Hematopoietic multipotent progenitor cell (in vitro differentiated cells): ENCODE results near the gene DCAF15. TPM values are rescaled to one million over a fixed set of nuclear protein-coding genes. Genes with fewer than 3 reads are reported as not detected.
"Not testable (repeated sequence)": the region's sequence is repeated elsewhere in the genome, so short reads cannot be mapped to it uniquely, and the experiment has no call there.

Source experiments
- DNase-seq, 3 donors: peaks; one replicate each; pipeline ENCODE4 v3.0.0-alpha.2; 2011 to 2015; ENCODE audit warnings: low read depth in 2 of 3, low spot score in 2 of 3
- total RNA-seq: library from RNA; depleted of rRNA; stranded (reverse); fragments of >200 nt; gene quantifications from one replicate; pipeline ENCODE4 v1.2.3, GENCODE V29; 2012

The DCAF15 gene
- total RNA-seq, 1 donor, result 61.9 TPM

- not testable (repeated sequence) for DNase-seq
Measured at GRCh38 chr19:13973479-13973878, 21.2 kb downstream of the DCAF15 start.

- no peak for DNase-seq
Measured at GRCh38 chr19:13974073-13974472, 21.8 kb downstream of the DCAF15 start.

- DNase-seq, result no peak
Measured at GRCh38 chr19:13975870-13976269, 23.6 kb downstream of the DCAF15 start.

GRCh38 chr19:13976446-13976845, 24.1 kb downstream of the DCAF15 start:
- no peak for DNase-seq

DNA sequence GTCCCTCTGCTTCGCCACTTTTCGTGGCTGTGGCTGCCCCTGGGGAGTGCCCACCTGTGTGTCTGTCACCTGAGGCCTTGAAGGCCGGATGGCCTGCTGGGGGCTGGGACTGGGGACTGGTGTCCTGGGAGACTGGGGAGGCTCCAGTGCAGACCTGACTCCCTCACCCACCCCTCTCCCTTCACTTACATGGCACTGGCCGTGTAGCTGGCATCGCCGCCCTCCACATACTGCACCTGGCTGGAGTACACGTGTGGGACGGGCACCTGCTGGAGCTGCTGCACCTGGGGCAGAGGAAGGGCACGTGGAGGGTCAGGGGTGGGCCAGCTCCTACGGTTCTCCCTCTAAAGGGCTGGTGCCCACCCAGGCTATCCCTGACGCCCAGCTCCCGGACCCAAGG, 25.5 kb downstream of the DCAF15 start:
- no peak for DNase-seq

DNA sequence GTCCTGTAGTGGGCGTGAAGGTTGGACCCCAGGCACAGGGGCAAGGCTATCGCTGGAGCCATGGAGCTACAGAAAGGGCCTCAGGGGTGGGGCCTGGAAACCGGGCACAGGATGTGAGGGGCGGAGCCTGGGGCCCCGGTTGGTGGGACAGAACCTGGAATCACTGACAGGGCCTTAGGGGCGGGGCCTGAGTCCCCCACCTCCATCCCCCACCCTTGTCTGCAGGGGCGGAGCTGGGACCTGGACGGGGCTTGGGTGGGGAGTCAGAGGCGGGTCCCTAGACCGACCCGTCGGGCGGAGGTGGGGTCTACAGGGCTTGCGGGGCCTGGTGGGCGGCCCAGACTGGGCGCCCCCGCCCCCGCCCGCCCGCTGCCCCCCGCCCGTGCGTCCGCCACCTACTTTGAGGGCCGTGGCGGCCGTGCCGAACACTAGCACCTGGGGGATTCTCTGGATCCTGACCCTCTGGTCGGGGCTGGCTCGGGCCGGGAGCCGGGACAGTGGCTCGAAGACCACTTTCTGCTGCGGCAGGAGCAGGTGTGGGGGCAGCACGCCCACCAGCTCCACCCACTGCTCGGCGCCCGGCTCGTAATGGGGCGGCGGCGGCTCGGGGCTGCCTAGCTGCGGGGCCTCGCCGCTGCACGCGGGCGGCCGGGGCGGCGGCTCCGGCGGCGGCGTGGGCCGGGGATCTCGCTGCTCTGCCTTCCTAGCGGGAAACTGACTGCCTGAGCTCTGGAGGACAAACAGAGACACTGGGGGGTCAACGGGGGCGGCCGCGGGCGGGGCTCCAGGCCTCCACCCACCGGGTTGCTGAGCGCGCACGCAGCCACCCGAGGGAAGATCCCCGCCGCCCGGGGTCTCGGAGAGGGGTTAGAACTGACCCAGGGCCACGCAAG, 26.3 kb downstream of the DCAF15 start:
- DNase-seq, result peak in 2 of 3 donors; percentile 68 to 78

GRCh38 chr19:13979244-13979615, 26.9 kb downstream of the DCAF15 start:
- DNase-seq, result peak in 1 of 3 donors; percentile 45

DNA sequence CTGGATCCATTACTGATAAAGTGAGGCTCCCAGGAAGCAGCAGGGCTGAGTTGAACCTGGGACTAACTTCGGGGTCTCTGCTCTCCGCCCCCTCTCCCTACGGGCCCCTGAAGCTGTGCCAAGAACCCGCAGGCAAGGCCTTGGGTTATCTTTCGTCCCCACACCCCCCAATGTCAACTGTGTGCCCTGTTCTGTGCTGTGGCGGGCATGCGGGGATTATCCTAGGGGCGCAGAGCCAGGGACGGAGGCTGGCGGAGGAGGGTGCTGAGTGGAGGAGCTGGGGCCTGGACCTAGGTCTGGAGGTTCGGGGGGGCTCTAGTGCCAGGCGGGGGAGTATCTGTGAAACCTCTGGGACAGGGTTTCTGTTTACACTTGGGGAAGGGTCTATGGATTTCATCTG, 27.4 kb downstream of the DCAF15 start:
- DNase-seq, result no peak

DNA sequence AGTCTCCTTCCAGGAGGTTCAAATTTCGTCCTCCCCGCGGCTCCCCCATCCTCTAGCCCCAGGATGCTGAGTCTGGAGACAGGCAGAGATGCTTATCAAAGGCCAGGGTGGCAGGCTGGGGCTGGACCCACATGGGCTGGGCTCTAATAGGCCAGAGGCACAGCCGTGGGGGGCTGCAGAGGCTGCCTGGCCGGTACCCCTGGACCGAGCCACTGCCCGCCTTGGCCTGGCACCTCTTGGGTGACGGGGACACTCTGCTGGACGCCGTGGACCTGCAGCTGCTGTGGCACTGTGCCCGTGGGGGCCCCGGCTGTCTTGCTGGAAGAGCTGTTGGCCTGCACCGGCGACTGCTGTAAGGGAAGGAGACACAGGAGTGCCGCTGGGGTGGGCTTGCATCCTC, 28.0 kb downstream of the DCAF15 start:
- no peak for DNase-seq

DNA sequence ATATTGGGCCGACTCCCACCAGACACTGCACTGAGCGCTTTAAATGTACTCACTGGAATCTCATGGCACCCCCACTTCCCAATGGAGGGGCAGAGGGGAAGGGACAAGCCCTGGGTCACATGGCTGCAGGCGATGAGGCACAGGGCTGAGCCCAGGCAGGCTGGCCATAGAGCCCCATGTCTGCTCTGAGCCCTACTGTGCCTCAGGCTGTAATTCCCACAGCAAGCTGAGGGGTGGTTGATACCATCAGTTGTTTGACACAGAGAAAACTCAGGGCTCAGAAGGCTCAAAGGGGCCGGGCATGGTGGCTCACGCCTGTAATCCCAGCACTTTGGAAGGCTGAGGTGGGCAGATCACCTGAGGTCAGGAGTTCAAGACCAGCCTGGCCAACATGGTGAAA, 28.7 kb downstream of the DCAF15 start:
- no peak for DNase-seq

DNA sequence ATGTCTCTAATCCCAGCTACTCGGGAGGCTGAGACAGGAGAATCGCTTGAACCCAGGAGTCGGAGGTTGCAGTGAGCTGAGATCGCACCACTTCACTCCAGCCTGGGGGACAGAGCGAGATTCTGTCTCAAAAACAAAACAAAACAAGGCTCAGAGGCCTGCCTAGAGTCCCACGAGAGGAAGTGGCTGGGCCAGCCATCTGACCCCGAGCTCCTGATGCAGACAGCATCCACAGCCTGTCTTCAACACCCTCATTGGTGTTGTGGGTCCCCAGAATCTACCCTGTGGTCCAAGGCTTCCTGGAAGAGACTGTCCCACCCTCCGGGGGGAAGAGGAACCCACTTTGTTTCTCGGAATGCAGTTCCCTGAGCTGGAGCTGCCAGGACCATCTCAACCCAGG, 29.2 kb downstream of the DCAF15 start:
- DNase-seq, result no peak

- DNase-seq, result no peak
Measured at GRCh38 chr19:13981988-13982501, 29.7 kb downstream of the DCAF15 start.

GRCh38 chr19:13982773-13983172, 30.5 kb downstream of the DCAF15 start:
- no peak for DNase-seq

- no peak for DNase-seq
Measured at GRCh38 chr19:13983213-13983889, 31.0 kb downstream of the DCAF15 start.

GRCh38 chr19:13984186-13984585, 31.9 kb downstream of the DCAF15 start:
- DNase-seq, result no peak

DNA sequence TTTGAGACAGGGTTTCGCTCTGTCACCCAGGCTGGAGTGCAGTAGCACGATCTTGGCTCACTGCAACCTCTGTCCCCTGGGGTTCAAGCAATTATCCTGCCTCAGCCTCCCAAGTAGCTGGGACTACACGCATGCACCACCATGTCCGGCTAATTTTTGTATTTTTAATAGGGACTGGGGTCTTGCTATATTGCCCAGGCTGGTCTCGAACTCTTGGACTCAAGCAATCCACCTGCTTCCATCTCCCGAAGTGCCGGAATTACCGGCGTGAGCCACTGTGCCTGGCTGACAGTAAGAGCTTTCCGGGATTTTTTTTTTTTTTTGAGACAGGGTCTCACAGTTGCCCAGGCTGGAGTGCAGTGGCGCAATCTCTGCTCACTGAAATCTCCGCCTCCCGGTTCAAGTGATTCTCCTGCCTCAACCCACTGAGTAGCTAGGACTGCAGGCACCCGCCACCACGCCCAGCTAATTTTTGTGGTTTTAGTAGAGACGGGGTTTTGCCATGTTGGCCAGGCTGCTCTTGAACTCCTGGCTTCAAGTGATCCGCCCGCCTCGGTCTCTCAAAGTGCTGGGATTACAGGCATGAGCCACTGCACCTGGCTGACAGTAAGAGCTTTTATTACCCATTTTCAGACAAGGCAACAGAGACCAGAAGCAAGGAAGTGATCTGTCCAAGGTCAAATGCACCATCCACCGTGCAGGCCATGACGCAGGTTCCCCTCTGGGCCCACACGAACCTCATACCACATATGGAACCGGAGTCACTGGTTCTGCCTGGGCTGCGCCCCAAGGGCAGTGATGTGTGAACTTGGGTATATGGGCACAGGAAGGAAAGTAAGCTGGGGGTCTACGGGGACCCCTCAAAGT, 32.8 kb downstream of the DCAF15 start:
- no peak for DNase-seq

DNA sequence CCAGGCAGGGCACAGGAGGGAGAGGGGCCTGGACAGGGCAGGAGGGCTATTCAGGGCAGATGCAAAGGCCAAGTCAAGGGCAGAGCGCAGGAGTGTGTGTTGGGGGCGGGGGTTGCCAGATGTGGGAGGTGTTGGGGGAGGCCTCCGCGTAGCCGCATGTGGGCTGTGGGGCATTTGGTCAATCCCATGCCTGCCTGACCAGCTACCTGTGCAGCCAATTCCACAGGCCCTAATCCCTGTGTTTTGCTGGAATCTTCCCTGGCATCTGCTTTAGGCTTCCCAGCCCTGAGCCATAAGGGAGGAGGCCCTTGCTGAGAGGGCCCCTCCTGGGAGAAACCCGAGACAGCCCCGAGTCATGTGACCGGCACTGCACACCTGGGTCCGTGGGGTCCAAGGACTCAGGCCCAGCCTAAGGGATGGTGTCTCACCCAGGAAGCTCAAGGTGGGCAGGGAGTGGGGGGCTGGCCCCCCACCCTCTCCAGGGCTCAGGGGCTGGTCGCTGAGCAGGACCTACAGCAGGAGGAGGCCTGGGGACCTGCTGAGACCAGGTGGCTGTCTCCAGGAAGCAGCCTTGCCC, 33.5 kb downstream of the DCAF15 start:
- no peak for DNase-seq

DNA sequence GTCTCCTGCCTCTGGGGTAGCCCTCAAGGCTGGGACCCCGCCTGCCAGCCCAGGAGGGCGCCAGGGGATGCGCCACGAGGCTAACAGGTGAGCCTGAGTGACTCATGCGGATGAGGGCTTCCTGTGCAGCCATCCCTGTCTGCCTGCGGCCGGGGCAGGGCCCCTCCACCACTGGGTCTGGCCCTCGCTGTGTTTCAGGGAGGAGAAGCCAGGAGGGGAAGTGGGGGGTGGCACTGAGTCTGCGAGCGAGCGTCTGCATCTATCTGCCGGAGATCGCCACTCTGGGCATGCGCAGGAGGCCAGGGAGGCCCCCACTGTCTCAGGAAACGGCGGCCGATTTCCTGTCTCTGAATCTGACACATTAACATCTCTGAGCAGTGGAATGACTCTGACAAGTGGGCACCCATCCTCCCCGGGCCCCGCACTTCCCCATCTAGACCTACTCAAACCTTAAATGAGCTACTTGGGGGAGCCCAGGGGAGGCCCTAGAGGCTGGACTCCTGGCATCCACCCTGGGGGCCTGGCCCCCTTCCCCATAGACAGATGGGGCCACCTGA, 34.1 kb downstream of the DCAF15 start:
- DNase-seq, result peak; percentile 96 to 98 (median 98)

- no peak for DNase-seq
Measured at GRCh38 chr19:13987101-13987890, 35.0 kb downstream of the DCAF15 start.
